ENCODE results near the gene SLC7A7. TPM values are rescaled to one million over a fixed set of nuclear protein-coding genes. Genes with fewer than 3 reads are reported as not detected.
"Not testable (repeated sequence)": the region's sequence is repeated elsewhere in the genome, so short reads cannot be mapped to it uniquely, and the experiment has no call there.

The SLC7A7 gene
- total RNA-seq, 1 experiment from 2014 or later, result 8.7 TPM

DNA sequence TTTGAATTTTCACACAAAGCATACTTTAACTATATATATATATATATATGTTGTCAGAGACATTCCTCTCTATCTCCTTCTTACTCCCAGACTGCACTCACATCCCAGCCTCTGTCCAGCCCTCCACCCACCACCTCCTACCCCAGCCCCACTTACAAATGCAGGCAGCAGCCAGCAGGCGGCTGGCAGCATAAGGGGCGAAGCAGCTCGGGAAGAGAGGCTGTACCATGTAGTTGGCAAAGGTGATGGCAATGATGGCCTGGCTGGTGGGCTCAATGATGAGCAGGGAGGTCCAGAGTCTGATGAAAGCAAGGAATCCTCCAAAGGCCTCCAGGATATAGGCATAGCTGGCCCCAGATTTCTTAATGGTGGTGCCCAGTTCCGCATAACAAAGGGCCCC, 2.5 kb downstream of the SLC7A7 start:
- Mint-ChIP-seq H3K9me3 (ENCODE audit: low read depth, unreplicated experiment) (no peaks in the 10 kb centered on the region), H3K4me3 (ENCODE audit: low read depth, unreplicated experiment) (no peak overlapping the region), H3K27ac (ENCODE audit: unreplicated experiment) (no peak overlapping the region), H3K4me1 (ENCODE audit: low read depth, unreplicated experiment) (peaks cover 22% of the 10 kb centered on the region), H3K27me3 (ENCODE audit: unreplicated experiment) (no peaks in the 10 kb centered on the region), H3K36me3 (ENCODE audit: insufficient read depth, unreplicated experiment) (no peaks in the 10 kb centered on the region)
- intact Hi-C loops (cut with micrococcal nuclease; ENCODE audit: unreplicated experiment), result no loop called here
- no TSS peak for BruUV-seq (replicated peaks)
- CTCF ChIA-PET, result no interaction called here
- DNase-seq, result no peak
- TF ChIP-seq, protein P1, sequence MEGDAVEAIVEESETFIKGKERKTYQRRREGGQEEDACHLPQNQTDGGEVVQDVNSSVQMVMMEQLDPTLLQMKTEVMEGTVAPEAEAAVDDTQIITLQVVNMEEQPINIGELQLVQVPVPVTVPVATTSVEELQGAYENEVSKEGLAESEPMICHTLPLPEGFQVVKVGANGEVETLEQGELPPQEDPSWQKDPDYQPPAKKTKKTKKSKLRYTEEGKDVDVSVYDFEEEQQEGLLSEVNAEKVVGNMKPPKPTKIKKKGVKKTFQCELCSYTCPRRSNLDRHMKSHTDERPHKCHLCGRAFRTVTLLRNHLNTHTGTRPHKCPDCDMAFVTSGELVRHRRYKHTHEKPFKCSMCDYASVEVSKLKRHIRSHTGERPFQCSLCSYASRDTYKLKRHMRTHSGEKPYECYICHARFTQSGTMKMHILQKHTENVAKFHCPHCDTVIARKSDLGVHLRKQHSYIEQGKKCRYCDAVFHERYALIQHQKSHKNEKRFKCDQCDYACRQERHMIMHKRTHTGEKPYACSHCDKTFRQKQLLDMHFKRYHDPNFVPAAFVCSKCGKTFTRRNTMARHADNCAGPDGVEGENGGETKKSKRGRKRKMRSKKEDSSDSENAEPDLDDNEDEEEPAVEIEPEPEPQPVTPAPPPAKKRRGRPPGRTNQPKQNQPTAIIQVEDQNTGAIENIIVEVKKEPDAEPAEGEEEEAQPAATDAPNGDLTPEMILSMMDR (IDR thresholded peaks at IDR 0.05; ENCODE audit: unreplicated experiment), result no peak

DNA sequence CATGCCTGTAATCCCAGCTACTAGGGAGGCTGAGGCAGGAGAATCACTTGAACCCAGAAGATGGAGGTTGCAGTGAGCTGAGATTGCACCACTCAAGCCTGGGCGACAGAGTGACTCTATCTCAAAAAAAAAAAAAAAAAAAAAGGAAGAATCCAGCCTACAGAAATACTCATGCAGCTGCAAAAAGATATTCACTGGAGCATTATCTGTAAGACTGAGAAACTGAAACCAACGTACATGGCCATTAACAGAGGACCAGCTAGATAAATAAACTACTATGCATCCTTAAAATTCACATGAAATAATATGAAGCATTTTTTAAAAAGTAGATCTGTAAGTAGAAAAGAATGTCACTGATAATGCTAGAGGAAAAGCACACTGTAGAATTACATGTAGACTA, 3.5 kb downstream of the SLC7A7 start:
- DNase-seq, result no peak
- peaks cover 26% of the 10 kb centered on the region for H3K4me1 Mint-ChIP-seq (ENCODE audit: low read depth, unreplicated experiment)
- no peak overlapping the region for H3K4me3 Mint-ChIP-seq (ENCODE audit: low read depth, unreplicated experiment)
- CTCF ChIA-PET, result interaction anchor here (0.7 kb wide), 1 partner anchor 11 kb away, joined by 3 read pairs; no protein-coding TSS in a partner anchor
- no peaks in the 10 kb centered on the region for H3K27me3 Mint-ChIP-seq (ENCODE audit: unreplicated experiment)
- intact Hi-C loops (cut with micrococcal nuclease; ENCODE audit: unreplicated experiment), result no loop called here
- no TSS peak for BruUV-seq (replicated peaks)
- no peaks in the 10 kb centered on the region for H3K9me3 Mint-ChIP-seq (ENCODE audit: low read depth, unreplicated experiment)
- H3K36me3 Mint-ChIP-seq (ENCODE audit: insufficient read depth, unreplicated experiment), result no peaks in the 10 kb centered on the region
- TF ChIP-seq, protein P1 (IDR thresholded peaks at IDR 0.05; ENCODE audit: unreplicated experiment), result no peak
- no peak overlapping the region for H3K27ac Mint-ChIP-seq (ENCODE audit: unreplicated experiment)

DNA sequence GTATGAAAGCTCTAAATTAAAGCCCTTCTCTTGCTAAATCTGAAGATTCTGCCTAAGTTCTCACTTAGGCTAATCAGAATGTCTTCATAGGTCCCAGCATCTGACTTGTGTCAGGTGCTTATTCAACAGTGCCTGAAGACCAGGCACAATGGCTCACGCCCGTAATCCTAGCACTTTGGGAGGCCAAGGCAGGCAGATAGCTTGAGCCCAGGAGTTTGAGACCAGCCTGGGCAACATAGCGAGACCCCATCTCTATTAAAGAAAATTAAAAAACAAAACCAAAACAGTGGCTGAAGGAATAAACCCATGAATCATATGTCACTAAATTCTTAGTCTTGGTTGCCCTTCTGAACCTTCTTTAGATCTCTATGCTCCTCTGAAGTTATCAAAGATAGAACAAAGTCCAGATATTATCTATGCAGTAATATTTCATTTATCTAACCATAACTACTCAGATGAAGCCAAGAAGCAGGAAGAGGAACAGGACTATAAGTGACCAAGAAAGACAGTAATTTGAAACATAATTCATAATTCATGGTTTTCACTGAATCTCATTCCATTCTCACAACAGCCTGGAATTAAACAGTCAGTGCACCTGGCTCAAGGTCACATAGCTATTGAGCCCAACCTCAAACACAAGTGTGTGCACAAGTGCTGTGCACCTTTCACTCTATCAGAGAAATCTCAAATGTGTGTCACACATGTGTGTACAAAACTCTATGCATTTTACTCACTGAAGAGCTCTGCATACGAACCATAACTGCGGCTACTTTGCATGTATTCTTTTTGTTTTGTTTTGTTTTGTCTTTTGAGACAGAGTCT, 6.6 kb downstream of the SLC7A7 start:
- Mint-ChIP-seq H3K9me3 (ENCODE audit: low read depth, unreplicated experiment) (no peaks in the 10 kb centered on the region), H3K4me3 (ENCODE audit: low read depth, unreplicated experiment) (no peak overlapping the region), H3K27me3 (ENCODE audit: unreplicated experiment) (no peaks in the 10 kb centered on the region), H3K4me1 (ENCODE audit: low read depth, unreplicated experiment) (peaks cover 10% of the 10 kb centered on the region), H3K36me3 (ENCODE audit: insufficient read depth, unreplicated experiment) (no peaks in the 10 kb centered on the region), H3K27ac (ENCODE audit: unreplicated experiment) (no peak overlapping the region)
- CTCF ChIA-PET, result no interaction called here
- no TSS peak for BruUV-seq (replicated peaks)
- DNase-seq, result no peak
- TF ChIP-seq, protein P1 (IDR thresholded peaks at IDR 0.05; ENCODE audit: unreplicated experiment), result no peak
- intact Hi-C loops (cut with micrococcal nuclease; ENCODE audit: unreplicated experiment), result no loop called here

DNA sequence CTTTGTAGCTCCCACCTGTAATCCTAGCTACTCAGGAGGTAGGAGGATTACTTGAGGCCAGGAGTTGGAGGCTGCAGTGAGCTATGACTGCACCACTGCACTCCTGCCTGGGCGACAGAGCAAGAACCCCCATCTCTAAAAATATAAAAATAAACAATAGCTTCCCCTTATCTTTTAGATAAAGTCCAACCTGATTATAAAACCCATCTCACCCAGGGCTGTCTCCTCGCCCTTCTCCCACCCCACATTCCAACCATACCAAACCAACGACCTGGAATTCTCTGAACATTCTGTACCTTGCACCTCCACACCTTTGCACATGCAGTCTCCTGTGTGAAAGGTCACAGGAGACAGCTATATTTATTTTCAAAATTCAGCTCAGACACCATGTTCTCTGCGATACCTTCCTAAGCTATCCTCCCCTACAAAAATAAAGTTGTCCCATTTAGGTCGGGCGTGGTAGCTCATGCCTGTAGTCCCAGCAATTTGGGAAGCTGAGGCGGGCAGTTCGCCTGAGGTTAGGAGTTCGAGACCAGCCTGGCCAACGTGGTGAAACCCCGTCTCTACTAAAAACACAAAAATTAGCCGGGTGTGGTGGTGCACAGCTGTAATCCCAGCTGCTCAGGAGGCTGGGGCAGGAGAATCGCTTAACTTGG, 7.7 kb downstream of the SLC7A7 start:
- CTCF ChIA-PET, result interaction anchor here (0.6 to 1.4 kb wide), 4 partner anchors 14 to 29 kb away, joined by 3 to 5 read pairs (median 4); no protein-coding TSS in a partner anchor
- H3K36me3 Mint-ChIP-seq (ENCODE audit: insufficient read depth, unreplicated experiment), result no peaks in the 10 kb centered on the region
- TF ChIP-seq, protein P1 (IDR thresholded peaks at IDR 0.05; ENCODE audit: unreplicated experiment), result no peak
- intact Hi-C loops (cut with micrococcal nuclease; ENCODE audit: unreplicated experiment), result no loop called here
- H3K4me3 Mint-ChIP-seq (ENCODE audit: low read depth, unreplicated experiment), result no peak overlapping the region
- H3K27me3 Mint-ChIP-seq (ENCODE audit: unreplicated experiment), result no peaks in the 10 kb centered on the region
- peaks cover 10% of the 10 kb centered on the region for H3K4me1 Mint-ChIP-seq (ENCODE audit: low read depth, unreplicated experiment)
- BruUV-seq (replicated peaks), result no TSS peak
- H3K9me3 Mint-ChIP-seq (ENCODE audit: low read depth, unreplicated experiment), result no peaks in the 10 kb centered on the region
- no peak for DNase-seq
- H3K27ac Mint-ChIP-seq (ENCODE audit: unreplicated experiment), result no peak overlapping the region

DNA sequence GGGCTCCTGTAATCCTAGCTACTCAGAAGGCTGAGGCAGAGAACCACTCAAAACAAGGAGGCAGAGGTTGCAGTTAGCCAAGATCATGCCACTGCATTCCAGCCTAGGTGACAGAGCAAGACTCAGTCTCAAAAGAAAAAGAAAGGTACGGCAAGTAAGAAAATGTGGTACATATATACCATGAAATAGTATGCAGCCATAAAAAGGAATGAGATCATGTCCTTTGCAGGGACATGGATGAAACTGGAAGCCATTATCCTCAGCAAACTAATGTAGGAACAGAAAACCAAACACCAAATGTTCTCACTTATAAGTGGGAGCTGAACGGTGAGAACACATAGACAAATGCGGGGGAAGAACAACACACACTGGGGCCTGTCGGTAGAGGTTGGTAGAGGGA, 10.0 kb downstream of the SLC7A7 start:
- intact Hi-C loops (cut with micrococcal nuclease; ENCODE audit: unreplicated experiment); DNase-seq; H3K27ac Mint-ChIP-seq (ENCODE audit: unreplicated experiment); H3K27me3 Mint-ChIP-seq (ENCODE audit: unreplicated experiment); H3K4me1 Mint-ChIP-seq (ENCODE audit: low read depth, unreplicated experiment); H3K36me3 Mint-ChIP-seq (ENCODE audit: insufficient read depth, unreplicated experiment); H3K9me3 Mint-ChIP-seq (ENCODE audit: low read depth, unreplicated experiment); CTCF ChIA-PET; H3K4me3 Mint-ChIP-seq (ENCODE audit: low read depth, unreplicated experiment); BruUV-seq (replicated peaks): not testable (repeated sequence)
